ENCODE data around the gene EDN2. TPM values are rescaled to one million over a fixed set of nuclear protein-coding genes. Genes with fewer than 3 reads are reported as not detected.

Gene EDN2
- polyA plus RNA-seq, 10 donors, result 0.23 to 3.8 (median 0.66) TPM; not detected in 1

DNA sequence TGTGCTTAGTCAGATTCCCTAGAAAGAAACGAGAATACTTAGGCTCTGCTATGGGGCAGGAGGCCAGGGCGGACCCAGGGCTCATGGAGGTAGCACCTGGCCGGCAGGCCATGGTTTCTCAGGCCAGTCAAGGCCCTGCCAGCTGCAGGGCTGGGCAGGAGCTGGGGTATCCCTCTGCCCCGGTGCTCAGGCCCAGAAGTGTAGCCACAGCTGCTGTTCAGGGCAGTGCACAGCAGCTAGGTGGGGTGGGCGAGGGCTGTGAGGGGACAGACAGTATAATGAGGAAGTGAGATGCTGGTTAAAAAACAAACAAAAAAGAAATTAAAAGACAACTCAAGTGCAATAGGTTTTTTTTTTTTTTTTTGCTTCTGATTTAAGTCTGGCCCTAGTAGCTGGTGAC is 34.0 kb upstream of the EDN2 start:
- DNase-seq, result no peak

GRCh38 chr1:41517062-41517438 is 32.6 kb upstream of the EDN2 start:
- no peak for DNase-seq

DNA sequence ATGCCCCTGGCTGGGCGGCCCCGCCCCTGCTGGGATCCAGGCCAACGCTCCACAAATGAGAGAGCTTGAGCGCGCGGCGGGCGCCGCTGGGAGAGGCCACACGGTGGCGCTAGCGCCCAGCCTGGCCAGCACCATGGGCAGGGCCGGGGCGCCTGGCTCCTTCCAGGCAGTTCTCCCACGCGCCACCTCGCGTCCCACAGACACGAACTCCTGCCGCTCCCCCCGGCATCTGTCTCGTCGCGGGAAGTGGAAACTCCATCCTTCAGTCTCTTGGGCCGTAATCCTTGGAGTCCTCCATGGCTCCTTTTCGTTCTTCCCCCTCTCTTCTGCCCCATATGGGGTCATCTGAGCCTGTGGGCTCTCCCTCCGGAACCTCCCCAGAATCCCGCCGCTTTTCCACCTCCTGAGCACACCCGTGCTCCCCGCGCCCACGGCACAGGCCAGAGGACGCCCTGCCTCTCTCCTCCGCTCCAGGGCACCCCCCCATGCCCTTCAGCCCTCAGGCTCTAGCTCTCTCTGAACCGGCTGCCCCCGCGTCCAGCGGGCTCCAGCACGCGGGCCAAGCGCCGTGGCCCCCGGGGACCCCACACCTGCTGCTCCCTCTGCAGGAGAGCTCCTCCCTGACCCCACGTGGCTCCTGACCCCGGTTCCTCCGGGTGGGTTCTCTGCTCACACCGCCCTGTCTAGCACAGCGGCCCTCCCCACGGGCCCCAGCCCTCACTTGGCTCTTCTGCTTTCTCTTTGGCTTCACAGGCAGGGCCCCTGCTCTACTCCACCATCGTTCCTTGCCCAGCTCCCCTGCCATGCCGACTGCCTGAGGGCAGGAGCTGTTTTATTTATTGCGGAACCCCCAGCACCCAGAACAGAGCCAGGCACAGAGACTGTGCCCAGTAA is 31.9 kb upstream of the EDN2 start:
- peak; percentile 94 to 98 (median 95) for DNase-seq

DNA sequence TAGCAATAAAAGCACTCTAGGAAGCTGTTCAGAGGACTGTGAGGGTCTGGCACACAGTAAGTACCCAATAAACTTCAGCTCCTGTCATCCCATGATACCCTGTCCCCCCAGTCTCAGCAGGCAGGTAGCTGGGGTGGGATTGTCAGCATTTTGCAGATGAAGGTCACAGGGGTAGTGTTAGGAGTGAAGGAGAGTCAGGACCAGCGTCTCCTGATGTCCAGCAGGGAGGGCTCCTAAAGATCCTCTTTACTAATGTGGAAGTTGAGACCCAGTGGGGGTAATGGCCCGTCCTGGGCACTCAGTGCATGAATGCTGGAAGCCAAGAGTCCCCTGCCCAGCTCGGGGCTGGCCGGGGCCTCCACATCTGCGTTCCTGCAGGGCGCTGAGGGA is 31.3 kb upstream of the EDN2 start:
- no peak for DNase-seq

- no peak for DNase-seq
Measured at GRCh38 chr1:41515131-41515678, 30.7 kb upstream of the EDN2 start.

- no peak for DNase-seq
Measured at GRCh38 chr1:41514381-41514780, 29.9 kb upstream of the EDN2 start.

DNA sequence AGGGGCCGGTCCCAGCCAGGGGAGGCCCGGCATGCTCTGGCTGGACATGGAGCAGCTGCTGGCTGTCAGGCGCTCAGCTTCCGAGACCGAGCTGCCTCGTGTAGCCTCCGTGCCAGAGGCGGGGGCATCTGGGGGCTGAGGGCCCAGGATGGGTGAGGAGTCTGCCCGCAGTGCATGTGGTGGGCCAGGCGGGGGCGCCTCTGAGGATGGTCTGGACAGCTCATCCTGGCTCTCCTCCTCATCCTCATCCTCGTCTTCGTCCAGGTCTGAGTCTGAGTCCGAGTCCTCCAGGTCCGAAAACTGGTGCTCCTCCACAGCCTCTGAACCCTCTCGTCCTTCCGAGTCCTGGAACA is 28.9 kb upstream of the EDN2 start:
- no peak for DNase-seq

DNA sequence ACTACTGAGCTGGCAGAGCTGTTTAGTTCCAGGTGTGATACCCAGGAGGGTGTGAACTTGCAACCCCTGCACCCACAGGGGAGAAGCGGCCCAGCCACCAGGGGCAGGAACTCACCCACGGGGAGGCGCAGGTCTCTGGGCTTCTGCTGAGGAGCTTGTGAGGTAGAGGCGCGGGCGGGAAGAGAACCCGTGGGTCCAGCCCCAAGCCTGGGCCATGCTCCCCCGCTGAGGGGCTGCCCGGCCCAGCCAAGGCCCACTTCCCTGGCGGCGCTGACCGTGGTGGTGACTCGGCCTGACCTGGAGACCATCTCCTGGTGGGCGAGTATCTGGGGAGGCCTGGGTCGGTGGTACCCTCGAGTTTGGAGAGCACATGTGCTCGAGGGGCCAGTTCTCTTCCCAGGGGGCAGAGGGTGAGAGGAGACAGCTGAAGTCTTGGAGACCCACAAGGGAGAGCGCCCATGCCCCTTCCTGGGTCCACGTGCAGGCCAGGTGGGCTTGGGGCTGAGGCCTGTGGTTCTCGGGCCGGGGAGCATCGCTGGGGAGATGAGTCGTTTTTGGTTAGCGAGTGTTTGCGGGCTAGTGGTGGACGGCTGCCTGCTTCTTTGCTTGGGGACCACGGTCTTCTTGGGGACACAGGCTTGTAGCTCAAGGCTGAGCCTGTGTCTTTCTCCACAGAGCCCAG is 28.4 kb upstream of the EDN2 start:
- no peak for DNase-seq

- DNase-seq, result no peak
Measured at GRCh38 chr1:41511239-41511540, 26.7 kb upstream of the EDN2 start.

GRCh38 chr1:41510531-41511238 is 26.2 kb upstream of the EDN2 start:
- DNase-seq, result no peak

GRCh38 chr1:41509270-41509671 is 24.8 kb upstream of the EDN2 start:
- DNase-seq, result no peak

- DNase-seq, result no peak
Measured at GRCh38 chr1:41508290-41508689, 23.8 kb upstream of the EDN2 start.

- DNase-seq, result no peak
Measured at GRCh38 chr1:41507836-41508235, 23.4 kb upstream of the EDN2 start.

DNA sequence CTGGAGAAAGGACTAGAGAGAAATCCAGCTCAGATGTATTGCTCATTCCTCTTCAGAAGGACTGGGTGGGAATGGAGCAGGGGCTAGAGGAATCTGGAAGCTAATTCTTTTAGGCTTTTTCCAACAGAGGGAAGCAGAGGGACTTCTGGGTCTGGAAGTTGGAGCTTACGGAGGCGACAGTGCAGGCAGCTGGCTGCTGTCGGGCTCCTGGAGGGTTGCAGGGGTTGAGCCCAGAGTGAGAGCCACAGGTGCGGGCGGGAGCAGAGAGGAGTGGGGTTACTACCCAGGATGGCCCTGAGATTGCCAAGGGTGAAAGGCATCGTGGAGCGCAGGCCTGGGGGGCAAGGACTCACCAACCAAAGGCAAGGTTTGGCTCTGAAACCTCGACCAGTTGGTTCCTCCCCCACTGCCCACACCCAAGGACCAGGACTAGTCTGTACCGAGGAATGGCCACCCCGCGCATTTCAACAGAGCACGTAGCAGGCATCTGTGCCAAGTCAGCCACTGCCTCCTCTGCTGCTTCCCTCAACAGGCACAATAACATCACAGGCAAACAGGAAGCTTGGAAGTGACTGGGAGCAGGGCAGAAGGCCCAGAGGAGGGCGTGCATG is 22.7 kb upstream of the EDN2 start:
- no peak for DNase-seq

DNA sequence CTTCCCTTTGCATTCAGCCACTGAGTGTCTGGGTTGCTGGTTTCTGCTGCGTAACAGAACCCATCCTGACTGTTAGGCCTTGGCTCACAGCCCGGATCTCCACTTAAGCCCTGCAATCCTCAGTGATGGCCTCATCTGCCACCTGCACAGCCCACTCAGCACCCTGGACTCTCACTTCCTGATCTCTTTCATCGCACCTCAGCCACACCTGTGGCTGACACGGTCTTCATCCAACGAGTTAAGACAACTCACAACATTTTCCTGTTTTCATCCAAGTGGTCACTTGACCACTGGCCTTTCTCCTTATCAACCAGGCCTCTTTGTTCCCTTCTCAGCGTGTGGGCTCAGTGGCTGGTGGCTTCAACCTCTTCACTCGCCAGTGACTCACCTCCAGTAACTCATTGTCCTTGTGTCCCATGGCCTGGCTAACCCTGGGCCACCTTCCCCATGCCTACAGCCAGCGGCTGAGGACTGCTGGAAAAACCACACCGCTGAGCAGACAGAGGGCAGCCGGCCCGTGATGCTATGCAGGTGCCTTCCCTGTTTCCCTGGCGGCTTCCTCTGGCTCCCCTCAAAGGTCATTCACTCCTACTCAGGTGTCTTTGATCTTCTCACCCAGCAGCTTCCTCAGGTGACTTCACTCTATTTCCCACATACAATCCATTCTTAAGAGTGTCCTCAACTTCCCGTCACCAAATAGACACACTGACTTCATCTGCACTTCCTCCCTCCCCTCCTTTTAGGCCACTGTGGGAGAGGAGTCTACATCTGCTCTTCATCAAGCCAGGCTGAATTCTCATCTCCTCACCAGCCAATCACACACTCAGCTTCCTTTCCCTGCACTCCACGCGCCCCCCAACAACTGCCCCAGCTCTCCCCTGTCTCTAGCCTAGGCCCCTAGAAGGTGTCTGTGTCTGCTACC is 19.9 kb upstream of the EDN2 start:
- DNase-seq, result no peak

DNA sequence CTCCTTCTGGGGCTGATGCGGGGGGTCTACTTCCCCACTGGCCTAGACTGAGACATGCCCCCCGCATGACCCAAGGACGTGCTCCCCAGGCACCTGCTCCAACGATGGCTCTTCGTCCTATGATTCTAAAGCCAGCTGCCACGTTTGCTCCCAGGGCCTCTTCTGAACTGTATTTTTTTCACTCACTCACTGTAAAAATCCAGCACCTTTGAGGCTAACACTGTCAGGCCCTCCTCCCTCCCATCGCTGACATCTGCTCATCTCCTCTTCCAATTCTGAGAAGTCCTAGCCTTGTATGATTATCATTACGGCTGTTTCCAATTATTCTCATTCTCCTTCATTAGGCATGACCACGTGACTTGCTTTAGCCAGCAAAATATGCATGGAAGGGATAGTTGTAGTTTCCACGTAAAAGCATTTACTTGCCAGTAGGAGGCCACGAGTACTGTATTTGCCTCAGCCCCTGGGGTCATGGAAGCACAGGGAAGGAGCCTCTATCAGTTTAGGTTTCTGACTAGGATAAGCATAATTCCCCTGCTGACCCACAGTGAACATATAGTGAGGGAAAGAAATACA is 19.1 kb upstream of the EDN2 start:
- DNase-seq, result peak in 1 of 3 donors; percentile 70

GRCh38 chr1:41502912-41503311 is 18.4 kb upstream of the EDN2 start:
- DNase-seq, result peak in 1 of 3 donors; percentile 71

- DNase-seq, result peak in 2 of 3 donors; percentile 69 to 72
Measured at GRCh38 chr1:41501581-41501980, 17.1 kb upstream of the EDN2 start.

DNA sequence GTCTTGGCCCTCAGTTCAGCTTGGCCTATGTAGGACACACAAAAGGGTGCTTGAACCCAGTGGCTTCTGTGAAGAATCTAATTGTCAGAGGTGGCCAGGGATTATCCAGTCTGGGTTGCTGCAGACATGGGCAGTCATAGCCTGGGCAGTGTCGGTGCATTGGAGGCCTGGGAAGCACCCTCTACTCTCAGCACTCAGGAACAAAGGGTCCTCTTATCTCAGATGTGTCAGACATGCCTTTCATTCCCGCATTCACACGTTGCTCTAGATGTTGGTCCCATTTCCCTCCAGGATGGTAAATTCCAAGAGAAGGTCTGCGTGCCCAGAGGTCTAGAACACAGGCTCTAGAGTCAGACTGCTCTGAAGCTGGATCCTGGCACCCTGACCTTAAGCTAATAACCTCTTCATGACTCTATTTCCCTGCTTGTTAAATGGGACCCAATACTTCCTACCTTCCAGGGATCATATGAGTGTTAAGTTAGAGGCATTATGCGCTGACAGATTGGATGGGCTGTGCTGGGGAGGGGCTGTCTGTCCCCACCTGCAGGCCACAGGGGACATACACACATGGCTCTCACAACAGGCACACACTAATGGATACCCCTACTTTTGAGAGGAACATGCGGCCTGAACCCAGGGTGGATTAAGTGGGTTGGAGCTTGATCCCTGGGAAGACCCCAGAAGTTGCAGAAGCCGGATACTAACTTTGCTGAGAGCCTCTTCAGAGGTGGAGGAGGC is 16.5 kb upstream of the EDN2 start:
- DNase-seq, result no peak

- DNase-seq, result no peak
Measured at GRCh38 chr1:41500378-41500777, 15.9 kb upstream of the EDN2 start.
